DOHH2 (cell line): ENCODE results near the gene NR5A2.

ENCODE experiments used
- H3F3A ChIP-seq: fragments of 200-600 bp; sonication (generic), shearing (Covaris generic); 2 replicates; pipeline ENCODE4 v1.6.0; 2016; ENCODE audit warnings: antibody characterized with exemption, mild to moderate bottlenecking; ENCODE audit not compliant: control insufficient read depth, insufficient read depth
- H3K27ac ChIP-seq: fragments of 200-600 bp; sonication (generic); 2 replicates; pipeline ENCODE4 v1.5.1; 2014; ENCODE audit warnings: low read depth, mild to moderate bottlenecking, low read length, moderate library complexity
- H3K27me3 ChIP-seq: fragments of 200-600 bp; sonication (generic); 2 replicates; pipeline ENCODE4 v1.6.1; 2014; ENCODE audit warnings: mild to moderate bottlenecking, low read length, mixed read lengths; ENCODE audit not compliant: control insufficient read depth
- H3K36me3 ChIP-seq: fragments of 200-600 bp; sonication (generic); 2 replicates; pipeline ENCODE4 v1.6.1; 2014; ENCODE audit warnings: mild to moderate bottlenecking, low read length, moderate library complexity, mixed read lengths; ENCODE audit not compliant: control insufficient read depth
- H3K4me1 ChIP-seq: fragments of 200-600 bp; sonication (generic); 2 replicates; pipeline ENCODE4 v1.6.1; 2014; ENCODE audit warnings: mild to moderate bottlenecking, low read length, mixed read lengths; ENCODE audit not compliant: control insufficient read depth
- H3K4me2 ChIP-seq: fragments of 200-600 bp; sonication (generic); 2 replicates; pipeline ENCODE4 v1.6.0; 2014; ENCODE audit warnings: mild to moderate bottlenecking, low read length, moderate library complexity
- H3K4me3 ChIP-seq: fragments of 200-600 bp; sonication (generic); 2 replicates; pipeline ENCODE4 v1.5.1; 2014; ENCODE audit warnings: mild to moderate bottlenecking, low read length, mixed read lengths
- H3K79me2 ChIP-seq: fragments of 200-600 bp; sonication (generic); 2 replicates; pipeline ENCODE4 v1.6.1; 2014; ENCODE audit warnings: mild to moderate bottlenecking, low read length, mixed read lengths; ENCODE audit not compliant: control insufficient read depth
- H3K9me2 ChIP-seq: fragments of 200-600 bp; sonication (generic); replicated peaks from 2 replicates; pipeline ENCODE4 v1.6.1; 2014; ENCODE audit warnings: mild to moderate bottlenecking, low read length, mixed read lengths; ENCODE audit not compliant: control insufficient read depth
- H3K9me3 ChIP-seq: fragments of 200-600 bp; sonication (generic); 2 replicates; pipeline ENCODE4 v1.6.1; 2014; ENCODE audit warnings: antibody characterized with exemption, low read length, mixed read lengths; ENCODE audit not compliant: control insufficient read depth, insufficient read depth
- H4K20me1 ChIP-seq: fragments of 200-600 bp; sonication (generic); 2 replicates; pipeline ENCODE4 v1.6.0; 2014; ENCODE audit warnings: low read depth, mild to moderate bottlenecking, antibody characterized with exemption, low read length, moderate library complexity; ENCODE audit not compliant: control insufficient read depth, insufficient read depth
- EZH2phosphoT487 ChIP-seq: fragments of 200-600 bp; sonication (generic); IDR thresholded peaks from 2 replicates; pipeline ENCODE4 v1.6.1; 2017; ENCODE audit warnings: borderline replicate concordance, mild to moderate bottlenecking, antibody characterized with exemption, low read length, moderate library complexity, mixed read lengths
- TF ChIP-seq, protein P1 (sequence below): fragments of 200-600 bp; sonication (generic); IDR thresholded peaks from one replicate; pipeline ENCODE4 v1.5.1; 2014; ENCODE audit warnings: antibody characterized with exemption, mild to moderate bottlenecking, low read depth, low read length; ENCODE audit not compliant: poor library complexity, severe bottlenecking

The NR5A2 gene

GRCh38 chr1:200116324-200116723 lies 88.8 kb downstream of the NR5A2 start:
- Histone ChIP-seq H3F3A (no peaks in the 10 kb centered on the region), H3K4me3 (no peak overlapping the region), H3K9me2 (no peaks in the 10 kb centered on the region), H3K27me3 (no peaks in the 10 kb centered on the region), H3K36me3 (no peaks in the 10 kb centered on the region), H3K79me2 (no peaks in the 10 kb centered on the region), H3K27ac (no peak overlapping the region), H3K9me3 (no peaks in the 10 kb centered on the region), H3K4me2 (no peak overlapping the region), H4K20me1 (no peaks in the 10 kb centered on the region), H3K4me1 (0 out of 2 replicates have a peak, but pooled peaks cover 3% of the 10 kb centered on the region)
- TF ChIP-seq EZH2phosphoT487 = no peak

DNA sequence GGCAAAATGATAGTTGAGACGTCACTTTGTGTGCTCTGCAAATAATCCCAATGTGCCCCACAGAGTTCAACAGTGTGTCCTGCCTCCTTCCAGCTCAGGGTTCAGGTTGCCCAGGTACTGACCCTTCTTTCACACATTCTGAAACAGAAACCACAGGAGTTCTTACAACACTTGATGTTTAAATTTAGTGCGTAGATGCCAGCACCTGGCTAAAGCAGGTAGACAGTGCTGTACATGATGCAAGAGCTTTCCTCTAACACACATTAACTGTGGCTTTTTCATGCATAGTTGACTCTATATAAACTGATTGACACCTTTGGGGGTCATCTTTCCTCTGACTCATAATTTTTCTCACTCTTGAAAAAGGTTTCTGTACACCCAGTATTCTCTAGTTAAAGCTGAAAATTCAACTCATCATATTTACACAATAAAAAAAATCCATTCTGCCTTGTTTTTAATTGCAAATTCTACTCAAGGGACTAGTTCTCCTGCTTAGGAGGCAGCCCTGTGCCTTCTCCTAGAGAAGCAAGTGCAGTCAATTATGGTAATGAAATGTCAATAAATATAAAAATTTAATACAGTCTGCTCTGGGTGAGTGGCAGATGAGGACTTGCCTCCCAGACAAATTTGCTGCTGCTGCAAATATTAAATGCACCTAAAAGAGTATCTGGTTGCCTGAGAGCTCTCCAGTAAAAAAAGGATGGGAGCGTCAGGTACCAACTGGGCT lies 91.4 kb downstream of the NR5A2 start:
- no peaks in the 10 kb centered on the region for H3K36me3 ChIP-seq
- H4K20me1 ChIP-seq = no peaks in the 10 kb centered on the region
- H3K27ac ChIP-seq = no peak overlapping the region
- no peaks in the 10 kb centered on the region for H3K9me3 ChIP-seq
- H3K4me3 ChIP-seq = no peak overlapping the region
- no peaks in the 10 kb centered on the region for H3F3A ChIP-seq
- no peaks in the 10 kb centered on the region for H3K27me3 ChIP-seq
- 0 out of 2 replicates have a peak, but pooled peaks cover 3% of the 10 kb centered on the region for H3K4me1 ChIP-seq
- no peaks in the 10 kb centered on the region for H3K9me2 ChIP-seq
- H3K4me2 ChIP-seq = no peak overlapping the region
- TF ChIP-seq, protein P1, sequence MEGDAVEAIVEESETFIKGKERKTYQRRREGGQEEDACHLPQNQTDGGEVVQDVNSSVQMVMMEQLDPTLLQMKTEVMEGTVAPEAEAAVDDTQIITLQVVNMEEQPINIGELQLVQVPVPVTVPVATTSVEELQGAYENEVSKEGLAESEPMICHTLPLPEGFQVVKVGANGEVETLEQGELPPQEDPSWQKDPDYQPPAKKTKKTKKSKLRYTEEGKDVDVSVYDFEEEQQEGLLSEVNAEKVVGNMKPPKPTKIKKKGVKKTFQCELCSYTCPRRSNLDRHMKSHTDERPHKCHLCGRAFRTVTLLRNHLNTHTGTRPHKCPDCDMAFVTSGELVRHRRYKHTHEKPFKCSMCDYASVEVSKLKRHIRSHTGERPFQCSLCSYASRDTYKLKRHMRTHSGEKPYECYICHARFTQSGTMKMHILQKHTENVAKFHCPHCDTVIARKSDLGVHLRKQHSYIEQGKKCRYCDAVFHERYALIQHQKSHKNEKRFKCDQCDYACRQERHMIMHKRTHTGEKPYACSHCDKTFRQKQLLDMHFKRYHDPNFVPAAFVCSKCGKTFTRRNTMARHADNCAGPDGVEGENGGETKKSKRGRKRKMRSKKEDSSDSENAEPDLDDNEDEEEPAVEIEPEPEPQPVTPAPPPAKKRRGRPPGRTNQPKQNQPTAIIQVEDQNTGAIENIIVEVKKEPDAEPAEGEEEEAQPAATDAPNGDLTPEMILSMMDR = no peak
- no peak for TF ChIP-seq EZH2phosphoT487
- H3K79me2 ChIP-seq = no peaks in the 10 kb centered on the region

- no peak overlapping the region for H3K27ac ChIP-seq
- no peaks in the 10 kb centered on the region for H3K9me2 ChIP-seq
- H3F3A ChIP-seq = no peaks in the 10 kb centered on the region
- no peaks in the 10 kb centered on the region for H3K4me1 ChIP-seq
- no peaks in the 10 kb centered on the region for H3K27me3 ChIP-seq
- H4K20me1 ChIP-seq = no peaks in the 10 kb centered on the region
- no peak for TF ChIP-seq EZH2phosphoT487
- TF ChIP-seq, protein P1 = no peak
- no peak overlapping the region for H3K4me3 ChIP-seq
- H3K4me2 ChIP-seq = no peak overlapping the region
- no peaks in the 10 kb centered on the region for H3K36me3 ChIP-seq
- H3K9me3 ChIP-seq = no peaks in the 10 kb centered on the region
- no peaks in the 10 kb centered on the region for H3K79me2 ChIP-seq
Measured at GRCh38 chr1:200121421-200121820, 93.9 kb downstream of the NR5A2 start.

- Histone ChIP-seq H4K20me1 (no peaks in the 10 kb centered on the region), H3K4me1 (peaks cover 5% of the 10 kb centered on the region), H3K79me2 (no peaks in the 10 kb centered on the region), H3K36me3 (no peaks in the 10 kb centered on the region), H3F3A (no peaks in the 10 kb centered on the region), H3K9me3 (no peaks in the 10 kb centered on the region), H3K4me2 (no peak overlapping the region), H3K27me3 (no peaks in the 10 kb centered on the region), H3K4me3 (no peak overlapping the region), H3K27ac (no peak overlapping the region), H3K9me2 (no peaks in the 10 kb centered on the region)
- TF ChIP-seq, protein P1 = no peak
- TF ChIP-seq EZH2phosphoT487 = no peak
Measured at GRCh38 chr1:200124309-200124708, 96.8 kb downstream of the NR5A2 start.
